A549 treated with dexamethasone at 1 μM for 4 hours (cell line): ENCODE measurements around the gene NALCN. TPM values are rescaled to one million over a fixed set of nuclear protein-coding genes. Genes with fewer than 3 reads are reported as not detected.

Experiments used
- total RNA-seq: library from RNA; stranded (reverse); fragments of 200-300 nt; extraction: Qiagen RNA extraction; gene quantifications from 5 replicates; pipeline ENCODE4 v1.2.3, GENCODE V29; 2022

NALCN gene
- total RNA-seq: 3.1 to 5.2 TPM (median 5.0 TPM) in 5 replicates

DNA sequence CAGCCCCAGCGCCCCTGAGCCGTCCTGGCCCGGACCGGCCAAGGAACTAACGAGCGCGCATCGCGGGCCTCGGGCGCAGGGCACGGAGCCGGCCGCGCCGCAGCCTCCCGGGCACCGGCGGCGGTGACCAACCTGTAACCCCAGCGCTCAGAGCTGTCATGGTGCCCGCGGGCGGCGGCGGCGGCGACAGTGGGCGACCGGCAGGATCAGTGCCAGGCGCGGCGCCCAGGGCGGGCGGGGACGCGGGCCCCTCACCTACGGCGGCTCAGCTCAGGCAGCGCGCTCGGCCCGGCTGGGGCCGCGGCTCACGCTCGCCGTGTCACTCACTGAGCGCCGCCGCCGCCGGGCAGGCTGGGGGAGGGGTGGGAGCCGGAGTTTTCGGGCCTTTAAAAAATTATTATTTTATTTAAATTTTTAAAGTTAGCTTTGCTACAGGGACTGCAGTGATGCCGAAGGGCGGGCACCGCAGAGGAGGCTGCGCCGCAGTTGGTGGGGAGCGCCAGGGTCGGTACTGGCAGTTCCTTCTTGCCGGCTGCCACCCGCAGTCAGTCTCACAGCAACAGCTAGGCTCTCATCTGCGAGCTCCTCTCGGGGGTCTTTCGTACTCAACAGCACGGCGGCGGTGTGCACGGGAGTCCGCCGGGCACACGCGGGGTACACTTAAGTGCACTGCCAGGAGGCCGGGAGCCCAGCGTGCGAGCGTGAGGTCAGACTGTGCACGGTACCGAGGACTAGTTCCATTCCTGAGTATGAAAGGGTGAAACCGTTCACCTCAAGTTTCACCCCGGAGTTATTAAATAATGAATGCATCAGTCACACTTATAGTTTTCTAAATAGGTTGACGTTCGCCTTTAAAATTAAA is at the start of gene NALCN:
TSS of gene NALCN (minus strand) at position 328 of the 862 bp plus-strand sequence. CDS start 17,382 bp downstream, outside the sequence.

DNA sequence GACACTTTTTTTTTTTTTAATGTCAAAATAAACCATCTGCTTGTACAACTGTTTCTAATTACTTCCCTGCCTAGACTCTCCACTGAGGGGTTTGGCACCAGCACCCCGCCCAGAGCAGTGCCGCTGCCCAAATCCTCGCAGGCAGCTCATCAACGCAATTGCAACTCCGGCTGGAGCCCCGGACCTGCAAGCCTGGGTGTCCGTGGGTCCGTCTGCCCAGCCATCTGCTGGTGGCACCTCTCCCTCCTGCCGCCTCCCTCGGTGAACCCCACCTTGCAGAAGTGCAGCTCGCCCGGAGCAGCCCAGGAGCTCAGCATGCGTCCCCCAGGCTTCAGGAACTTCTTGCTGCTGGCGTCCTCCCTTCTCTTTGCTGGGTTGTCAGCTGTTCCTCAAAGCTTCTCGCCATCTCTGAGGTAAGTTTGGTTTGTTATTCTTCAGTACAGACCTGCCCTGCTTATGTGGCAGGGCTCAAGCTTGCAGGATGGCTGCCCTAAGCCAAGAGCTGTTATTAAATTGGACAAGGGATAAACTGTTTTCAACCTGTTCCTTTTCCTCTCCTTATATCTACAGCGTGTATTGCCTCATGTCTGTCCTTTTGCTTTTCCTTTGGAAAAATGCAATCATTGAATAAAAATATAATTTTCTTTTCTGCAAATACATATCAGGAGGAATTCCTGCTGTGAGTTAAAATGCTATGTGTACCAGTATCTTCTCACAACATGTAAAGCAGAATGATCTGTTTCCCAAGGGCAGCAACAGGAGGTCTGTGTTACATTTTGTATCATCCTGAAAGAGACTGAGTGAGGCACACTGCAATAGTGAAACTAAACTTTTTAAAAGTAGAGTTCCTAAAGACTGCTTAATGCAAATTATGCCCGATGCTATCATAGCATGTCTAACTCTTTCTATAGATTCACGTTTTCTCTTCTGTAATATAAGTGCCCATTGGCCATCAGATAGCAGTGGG is 36.5 kb upstream of the NALCN start, which contains the start of gene ITGBL1:
TSS of gene ITGBL1 (plus strand) at position 157 of the 967 bp plus-strand sequence. CDS start at position 316, 159 bp downstream.

Other genes with a start within 250 kb of the NALCN start
- 1.1 to 2.0 TPM (median 1.7 TPM) in 5 replicates for gene ITGBL1, start 36.2 kb upstream of the NALCN start, total RNA-seq